Measurements from ENCODE around the gene ELMO1.

Gene ELMO1

GRCh38 chr7:37360484-37360883, 88.2 kb downstream of the ELMO1 start:
- DNase-seq (ENCODE audit: low read depth, low spot score), result no peak
- H3K9me3 ChIP-seq (ENCODE audit: control insufficient read depth, insufficient read depth, low read length), result no peaks in the 10 kb centered on the region
- WGBS (ENCODE audit: insufficient coverage, insufficient read length), result no CpG with 5 or more reads among the region's 2 CpGs
- no peak overlapping the region for H3K27ac ChIP-seq (ENCODE audit: low read length)
- peaks cover 1% of the 10 kb centered on the region; the same call in 1 of the 2 replicates for H3K4me1 ChIP-seq (ENCODE audit: control insufficient read depth, insufficient read depth, low read length)
- H3K4me3 ChIP-seq (ENCODE audit: low read length), result no peak overlapping the region
- no peaks in the 10 kb centered on the region for H3K27me3 ChIP-seq (ENCODE audit: control insufficient read depth, insufficient read depth, low read length)
- no peaks in the 10 kb centered on the region for H3K36me3 ChIP-seq (ENCODE audit: control insufficient read depth, insufficient read depth, low read length)

GRCh38 chr7:37359662-37360444, 88.8 kb downstream of the ELMO1 start:
- no peak overlapping the region for H3K4me3 ChIP-seq (ENCODE audit: low read length)
- no CpG with 5 or more reads among the region's 11 CpGs for WGBS (ENCODE audit: insufficient coverage, insufficient read length)
- peaks cover 2% of the 10 kb centered on the region; the same call in 1 of the 2 replicates for H3K4me1 ChIP-seq (ENCODE audit: control insufficient read depth, insufficient read depth, low read length)
- H3K27ac ChIP-seq (ENCODE audit: low read length), result no peak overlapping the region
- no peaks in the 10 kb centered on the region for H3K9me3 ChIP-seq (ENCODE audit: control insufficient read depth, insufficient read depth, low read length)
- no peak for DNase-seq (ENCODE audit: low read depth, low spot score)
- H3K27me3 ChIP-seq (ENCODE audit: control insufficient read depth, insufficient read depth, low read length), result no peaks in the 10 kb centered on the region
- H3K36me3 ChIP-seq (ENCODE audit: control insufficient read depth, insufficient read depth, low read length), result no peaks in the 10 kb centered on the region

- Histone ChIP-seq H3K27me3 (ENCODE audit: control insufficient read depth, insufficient read depth, low read length) (no peaks in the 10 kb centered on the region), H3K9me3 (ENCODE audit: control insufficient read depth, insufficient read depth, low read length) (no peaks in the 10 kb centered on the region), H3K4me3 (ENCODE audit: low read length) (no peak overlapping the region), H3K27ac (ENCODE audit: low read length) (no peak overlapping the region), H3K4me1 (ENCODE audit: control insufficient read depth, insufficient read depth, low read length) (peaks cover 4% of the 10 kb centered on the region; the same call in 1 of the 2 replicates), H3K36me3 (ENCODE audit: control insufficient read depth, insufficient read depth, low read length) (no peaks in the 10 kb centered on the region)
- no peak for DNase-seq (ENCODE audit: low read depth, low spot score)
- WGBS (ENCODE audit: insufficient coverage, insufficient read length), result no CpG with 5 or more reads among the region's 2 CpGs
Observed at GRCh38 chr7:37359180-37359579, 89.5 kb downstream of the ELMO1 start.

GRCh38 chr7:37357637-37357996, 91.0 kb downstream of the ELMO1 start:
- Histone ChIP-seq H3K27me3 (ENCODE audit: control insufficient read depth, insufficient read depth, low read length) (no peaks in the 10 kb centered on the region), H3K4me1 (ENCODE audit: control insufficient read depth, insufficient read depth, low read length) (0 out of 2 replicates have a peak, but pooled peaks cover 3% of the 10 kb centered on the region), H3K9me3 (ENCODE audit: control insufficient read depth, insufficient read depth, low read length) (no peaks in the 10 kb centered on the region), H3K27ac (ENCODE audit: low read length) (no peak overlapping the region), H3K4me3 (ENCODE audit: low read length) (no peak overlapping the region), H3K36me3 (ENCODE audit: control insufficient read depth, insufficient read depth, low read length) (no peaks in the 10 kb centered on the region)
- DNase-seq (ENCODE audit: low read depth, low spot score), result no peak
- WGBS (ENCODE audit: insufficient coverage, insufficient read length), result no CpG with 5 or more reads among the region's 1 CpG

GRCh38 chr7:37356911-37357636, 91.6 kb downstream of the ELMO1 start:
- Histone ChIP-seq H3K27ac (ENCODE audit: low read length) (no peak overlapping the region), H3K36me3 (ENCODE audit: control insufficient read depth, insufficient read depth, low read length) (no peaks in the 10 kb centered on the region), H3K4me1 (ENCODE audit: control insufficient read depth, insufficient read depth, low read length) (0 out of 2 replicates have a peak, but pooled peaks cover 3% of the 10 kb centered on the region), H3K4me3 (ENCODE audit: low read length) (no peak overlapping the region), H3K9me3 (ENCODE audit: control insufficient read depth, insufficient read depth, low read length) (no peaks in the 10 kb centered on the region), H3K27me3 (ENCODE audit: control insufficient read depth, insufficient read depth, low read length) (no peaks in the 10 kb centered on the region)
- no CpG with 5 or more reads among the region's 3 CpGs for WGBS (ENCODE audit: insufficient coverage, insufficient read length)
- DNase-seq (ENCODE audit: low read depth, low spot score), result no peak

- Histone ChIP-seq H3K27ac (ENCODE audit: low read length) (no peak overlapping the region), H3K4me3 (ENCODE audit: low read length) (no peak overlapping the region), H3K27me3 (ENCODE audit: control insufficient read depth, insufficient read depth, low read length) (no peaks in the 10 kb centered on the region), H3K4me1 (ENCODE audit: control insufficient read depth, insufficient read depth, low read length) (0 out of 2 replicates have a peak, but pooled peaks cover 3% of the 10 kb centered on the region), H3K9me3 (ENCODE audit: control insufficient read depth, insufficient read depth, low read length) (no peaks in the 10 kb centered on the region), H3K36me3 (ENCODE audit: control insufficient read depth, insufficient read depth, low read length) (no peaks in the 10 kb centered on the region)
- DNase-seq (ENCODE audit: low read depth, low spot score), result no peak
- WGBS (ENCODE audit: insufficient coverage, insufficient read length), result no CpG with 5 or more reads among the region's 11 CpGs
Observed at GRCh38 chr7:37354656-37355131, 94.0 kb downstream of the ELMO1 start.

- H3K4me3 ChIP-seq (ENCODE audit: low read length), result no peak overlapping the region
- no CpG with 5 or more reads among the region's 5 CpGs for WGBS (ENCODE audit: insufficient coverage, insufficient read length)
- no peak overlapping the region for H3K27ac ChIP-seq (ENCODE audit: low read length)
- 0 out of 2 replicates have a peak, but pooled peaks cover 3% of the 10 kb centered on the region for H3K4me1 ChIP-seq (ENCODE audit: control insufficient read depth, insufficient read depth, low read length)
- no peaks in the 10 kb centered on the region for H3K27me3 ChIP-seq (ENCODE audit: control insufficient read depth, insufficient read depth, low read length)
- DNase-seq (ENCODE audit: low read depth, low spot score), result no peak
- H3K36me3 ChIP-seq (ENCODE audit: control insufficient read depth, insufficient read depth, low read length), result no peaks in the 10 kb centered on the region
- H3K9me3 ChIP-seq (ENCODE audit: control insufficient read depth, insufficient read depth, low read length), result no peaks in the 10 kb centered on the region
Observed at GRCh38 chr7:37353949-37354655, 94.6 kb downstream of the ELMO1 start.

- H3K27ac ChIP-seq (ENCODE audit: low read length), result no peak overlapping the region
- 0 out of 2 replicates have a peak, but pooled peaks cover 3% of the 10 kb centered on the region for H3K4me1 ChIP-seq (ENCODE audit: control insufficient read depth, insufficient read depth, low read length)
Observed at GRCh38 chr7:37352974-37353948, 95.4 kb downstream of the ELMO1 start.

GRCh38 chr7:37352251-37352880, 96.3 kb downstream of the ELMO1 start:
- Histone ChIP-seq H3K4me3 (ENCODE audit: low read length) (no peak overlapping the region), H3K27me3 (ENCODE audit: control insufficient read depth, insufficient read depth, low read length) (no peaks in the 10 kb centered on the region), H3K27ac (ENCODE audit: low read length) (no peak overlapping the region), H3K9me3 (ENCODE audit: control insufficient read depth, insufficient read depth, low read length) (no peaks in the 10 kb centered on the region), H3K36me3 (ENCODE audit: control insufficient read depth, insufficient read depth, low read length) (no peaks in the 10 kb centered on the region), H3K4me1 (ENCODE audit: control insufficient read depth, insufficient read depth, low read length) (0 out of 2 replicates have a peak, but pooled peaks cover 3% of the 10 kb centered on the region)
- no CpG with 5 or more reads among the region's 13 CpGs for WGBS (ENCODE audit: insufficient coverage, insufficient read length)
- no peak for DNase-seq (ENCODE audit: low read depth, low spot score)

More at GRCh38 chr7:37352974-37353948, 95.4 kb downstream of the ELMO1 start:
- H3K9me3 ChIP-seq (ENCODE audit: control insufficient read depth, insufficient read depth, low read length), result no peaks in the 10 kb centered on the region
- WGBS (ENCODE audit: insufficient coverage, insufficient read length), result no CpG with 5 or more reads among the region's 32 CpGs
- H3K36me3 ChIP-seq (ENCODE audit: control insufficient read depth, insufficient read depth, low read length), result no peaks in the 10 kb centered on the region
- no peaks in the 10 kb centered on the region for H3K27me3 ChIP-seq (ENCODE audit: control insufficient read depth, insufficient read depth, low read length)
- H3K4me3 ChIP-seq (ENCODE audit: low read length), result no peak overlapping the region
- no peak for DNase-seq (ENCODE audit: low read depth, low spot score)

All from iPS DF 6.9 (cell line).